Coronary artery (tissue), 2 donors: Measurements from ENCODE around the gene HTR3B.
A peak's percentile ranks its signal among the peaks of the same experiment; 100 is the strongest.

Experiments
- DNase-seq: peaks from one replicate; pipeline ENCODE4 v3.0.0-alpha.2; 2017; ENCODE audit warnings: low spot score
- H3K27ac ChIP-seq, 2 donors: fragments of 200-600 bp; sonication (generic); one replicate each; pipeline ENCODE4 v1.5.1; 2016 to 2019
- H3K4me3 ChIP-seq: fragments of 200-600 bp; sonication (generic); 2 replicates; pipeline ENCODE4 v1.5.1; 2016; ENCODE audit warnings: mild to moderate bottlenecking, moderate library complexity
- CTCF ChIP-seq: fragments of 200-600 bp; sonication (generic); IDR thresholded peaks from one replicate; pipeline ENCODE4 v1.5.1; 2019; ENCODE audit warnings: antibody characterized with exemption

Gene HTR3B

DNA sequence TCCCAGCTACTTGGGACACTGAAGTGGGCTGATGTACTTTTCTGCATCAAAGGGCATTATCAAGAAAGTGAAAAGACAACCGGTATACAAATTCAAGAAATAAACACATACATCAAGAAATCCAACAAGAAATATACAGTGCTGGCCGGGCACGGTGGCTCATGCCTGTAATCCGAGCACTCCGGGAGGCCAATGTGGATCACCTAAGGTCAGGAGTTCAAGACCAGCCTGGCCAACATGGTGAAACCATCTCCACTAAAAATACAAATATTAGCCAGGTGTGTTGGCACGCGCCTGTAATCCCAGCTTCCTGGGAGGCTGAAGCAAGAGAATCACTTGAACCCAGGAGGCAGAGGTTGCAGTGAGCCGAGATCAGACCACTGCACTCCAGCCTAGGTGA, 38.7 kb upstream of the HTR3B start:
- TF ChIP-seq CTCF: no peak
- no peak overlapping the region for H3K4me3 ChIP-seq
- DNase-seq: no peak
- H3K27ac ChIP-seq: no peak overlapping the region

DNA sequence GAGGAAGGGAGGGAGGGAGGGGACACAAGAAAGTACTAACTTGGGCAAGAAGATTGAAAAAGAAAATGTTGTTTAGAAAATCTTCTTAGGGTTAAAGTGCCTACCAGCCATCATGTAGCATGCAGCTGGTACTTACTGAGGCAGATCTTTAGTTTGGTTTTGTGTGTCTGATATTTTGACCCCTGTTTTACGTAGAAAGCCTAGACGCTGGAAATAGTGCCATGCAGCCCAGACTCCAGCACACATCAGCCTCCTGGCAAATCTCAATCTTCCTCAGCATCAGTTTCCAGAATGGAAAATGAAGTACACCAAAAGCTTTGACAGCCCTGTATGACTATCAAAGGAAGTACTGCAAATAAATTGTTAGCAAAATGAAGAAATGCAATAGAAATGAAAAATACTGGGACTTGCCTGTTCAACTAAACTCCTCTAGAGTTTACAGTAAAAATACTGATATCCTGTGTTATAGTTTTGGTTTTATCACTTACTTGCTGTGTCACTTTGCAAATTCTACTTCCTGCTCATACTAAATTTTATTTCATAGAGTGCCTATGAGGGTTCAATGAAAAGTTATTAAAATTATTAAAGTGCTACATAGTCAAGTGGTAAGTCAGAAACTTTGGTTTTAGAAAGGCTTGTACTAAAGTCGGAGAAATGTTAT, 36.6 kb upstream of the HTR3B start:
- no peak overlapping the region for H3K4me3 ChIP-seq
- no peak for TF ChIP-seq CTCF
- no peak for DNase-seq
- H3K27ac ChIP-seq: no peak overlapping the region

DNA sequence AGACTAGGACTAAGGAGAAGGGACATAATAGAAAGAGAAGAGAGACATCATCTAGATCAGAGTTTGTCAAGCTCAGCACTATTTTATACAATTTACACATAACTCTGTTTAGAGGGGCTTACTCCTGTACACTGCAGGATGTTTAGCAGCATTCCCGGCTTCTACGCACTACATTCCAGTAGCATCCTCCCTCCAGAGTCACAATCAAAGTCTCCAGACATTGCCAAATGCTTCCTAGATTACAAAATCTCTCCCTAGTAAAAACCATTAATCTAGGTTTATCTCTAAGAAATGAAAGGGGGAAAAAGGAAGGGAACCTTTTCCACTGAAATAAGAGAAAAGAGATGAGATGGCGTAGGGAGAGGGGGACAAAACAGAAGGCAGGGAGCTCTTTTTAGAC, 33.3 kb upstream of the HTR3B start:
- no peak for DNase-seq
- Histone ChIP-seq H3K27ac (no peak overlapping the region), H3K4me3 (no peak overlapping the region)
- no peak for TF ChIP-seq CTCF

- DNase-seq: no peak
- TF ChIP-seq CTCF: no peak
- peak overlapping the region; percentile 16 to 57 for H3K27ac ChIP-seq
- H3K4me3 ChIP-seq: peak overlapping the region; percentile 19
Measured at GRCh38 chr11:113873236-113873626, 31.4 kb upstream of the HTR3B start.

GRCh38 chr11:113874096-113874495, 30.5 kb upstream of the HTR3B start:
- H3K4me3 ChIP-seq: peak overlapping the region; percentile 92
- TF ChIP-seq CTCF: no peak
- no peak for DNase-seq
- peak overlapping the region in 1 of 2 donors; percentile 16 for H3K27ac ChIP-seq

DNA sequence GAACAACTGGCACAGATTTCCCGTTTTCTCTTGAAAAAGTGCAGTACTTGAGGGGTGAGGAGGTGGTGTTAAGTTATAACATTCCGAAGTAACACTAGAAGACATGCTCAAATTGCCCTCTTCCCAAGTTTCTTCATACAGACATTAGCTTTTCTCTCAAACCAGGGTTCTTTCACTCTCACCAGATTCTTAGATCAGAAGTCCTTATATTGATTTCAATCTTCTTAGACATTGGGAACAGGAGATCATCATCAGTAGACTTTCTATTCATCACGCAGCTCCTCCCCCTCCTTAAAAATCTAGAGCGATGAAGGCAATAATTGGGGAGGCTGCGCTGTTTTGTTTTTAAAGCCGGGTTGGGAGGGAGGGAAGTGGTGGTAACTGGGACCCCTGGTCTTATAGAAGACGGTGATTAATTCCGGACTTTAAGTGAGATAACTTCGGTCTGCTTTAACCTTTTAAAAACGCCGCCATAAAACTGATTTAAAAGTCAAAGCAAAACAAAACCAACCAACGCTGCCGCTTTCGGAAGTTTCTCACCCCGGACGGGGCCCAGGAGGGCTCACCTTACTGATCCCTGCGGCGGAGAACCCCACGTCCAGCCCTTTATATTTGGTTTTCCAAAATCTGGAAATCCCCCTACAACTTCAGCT, 29.9 kb upstream of the HTR3B start:
- no peak for DNase-seq
- no peak for TF ChIP-seq CTCF

More for the DNA sequence above, 29.9 kb upstream of the HTR3B start:
- H3K4me3 ChIP-seq: peak overlapping the region; percentile 92
- H3K27ac ChIP-seq: peak overlapping the region; percentile 74 to 96
